Gastrocnemius medialis (tissue), 4 donors: ENCODE measurements around the gene SEL1L2.

Experiments
- POLR2A ChIP-seq, 2 donors: fragments of 450-650 bp; IDR thresholded peaks; one replicate each; pipeline ENCODE4 v1.6.1; 2017; ENCODE audit warnings: antibody characterized with exemption in 2 of 2, mild to moderate bottlenecking in 2 of 2, moderate library complexity in 2 of 2
- TF ChIP-seq, protein P1 (sequence below), 5 experiments: fragments of 450-650 bp in 3 of 5; fragments of 200-600 bp in 2 of 5; sonication (generic) in 2 of 5; IDR thresholded peaks in 4 of 5; conservative IDR thresholded peaks in 1 of 5; 1 replicate in 4 of 5; 2 replicates in 1 of 5; pipeline ENCODE4 v1.5.1; 2016 to 2019; ENCODE audit warnings: antibody characterized with exemption in 5 of 5, mild to moderate bottlenecking in 3 of 5, moderate library complexity in 3 of 5

DNA sequence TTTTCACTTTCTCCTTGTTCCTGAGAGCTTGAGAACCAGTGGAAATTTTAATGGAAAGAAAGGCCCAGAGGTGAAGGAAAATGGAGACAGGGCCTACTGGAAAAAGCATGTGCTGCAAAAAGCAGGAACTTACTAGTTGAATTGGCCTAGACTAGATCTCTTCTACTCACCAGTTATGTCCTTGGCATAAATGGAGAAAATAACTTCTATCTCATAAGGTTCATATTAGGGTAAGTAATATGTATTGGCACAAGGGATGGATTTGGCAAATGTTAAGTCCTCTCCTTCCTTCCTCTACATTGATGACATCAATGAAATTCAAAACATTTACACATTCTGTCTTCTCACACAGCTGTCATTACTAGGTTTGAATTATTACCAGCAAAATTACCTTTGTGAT is 131.5 kb downstream of the SEL1L2 start:
- no peak for TF ChIP-seq POLR2A (IDR thresholded peaks at IDR 0.05)
- TF ChIP-seq, protein P1, sequence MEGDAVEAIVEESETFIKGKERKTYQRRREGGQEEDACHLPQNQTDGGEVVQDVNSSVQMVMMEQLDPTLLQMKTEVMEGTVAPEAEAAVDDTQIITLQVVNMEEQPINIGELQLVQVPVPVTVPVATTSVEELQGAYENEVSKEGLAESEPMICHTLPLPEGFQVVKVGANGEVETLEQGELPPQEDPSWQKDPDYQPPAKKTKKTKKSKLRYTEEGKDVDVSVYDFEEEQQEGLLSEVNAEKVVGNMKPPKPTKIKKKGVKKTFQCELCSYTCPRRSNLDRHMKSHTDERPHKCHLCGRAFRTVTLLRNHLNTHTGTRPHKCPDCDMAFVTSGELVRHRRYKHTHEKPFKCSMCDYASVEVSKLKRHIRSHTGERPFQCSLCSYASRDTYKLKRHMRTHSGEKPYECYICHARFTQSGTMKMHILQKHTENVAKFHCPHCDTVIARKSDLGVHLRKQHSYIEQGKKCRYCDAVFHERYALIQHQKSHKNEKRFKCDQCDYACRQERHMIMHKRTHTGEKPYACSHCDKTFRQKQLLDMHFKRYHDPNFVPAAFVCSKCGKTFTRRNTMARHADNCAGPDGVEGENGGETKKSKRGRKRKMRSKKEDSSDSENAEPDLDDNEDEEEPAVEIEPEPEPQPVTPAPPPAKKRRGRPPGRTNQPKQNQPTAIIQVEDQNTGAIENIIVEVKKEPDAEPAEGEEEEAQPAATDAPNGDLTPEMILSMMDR (IDR thresholded peaks at IDR 0.05 in 4 of 5, conservative IDR thresholded peaks at IDR 0.05 in 1 of 5): no peak
